Measurements from ENCODE around the gene KRTAP13-4. TPM values are rescaled to one million over a fixed set of nuclear protein-coding genes. Genes with fewer than 3 reads are reported as not detected.

The KRTAP13-4 gene
- polyA plus RNA-seq, 2 of the 4 experiments (the other 2 are of a cell fraction) = not detected

- H3K4me3 ChIP-seq = no peak overlapping the region
- WGBS (ENCODE audit: missing lambda C conversion rate) = 9% methylated on average over 3 of the region's 3 CpGs
- ChIA-PET POLR2A (no interaction called here), CTCF (interaction anchor here (2.0 kb wide), 1 partner anchor 15 kb away, joined by 4 read pairs; no protein-coding TSS in a partner anchor)
- TF ChIP-seq USF2 (IDR thresholded peaks at IDR 0.05) = no peak
- TF ChIP-seq CHD2 (IDR thresholded peaks at IDR 0.05; ENCODE audit: low read length, partially characterized antibody) = no peak
- H3K4me1 ChIP-seq = no peaks in the 10 kb centered on the region
- FAIRE-seq (no peak), DNase-seq (ENCODE audit: low read depth in 1 of 2, low spot score in 1 of 2) (no peak), ATAC-seq (no peak)
- H3K4me2 ChIP-seq = no peak overlapping the region
- no peak overlapping the region for H3K27ac ChIP-seq
- no peaks in the 10 kb centered on the region for H3K9me3 ChIP-seq
Observed at GRCh38 chr21:30448514-30448913, 18.5 kb downstream of the KRTAP13-4 start.

DNA sequence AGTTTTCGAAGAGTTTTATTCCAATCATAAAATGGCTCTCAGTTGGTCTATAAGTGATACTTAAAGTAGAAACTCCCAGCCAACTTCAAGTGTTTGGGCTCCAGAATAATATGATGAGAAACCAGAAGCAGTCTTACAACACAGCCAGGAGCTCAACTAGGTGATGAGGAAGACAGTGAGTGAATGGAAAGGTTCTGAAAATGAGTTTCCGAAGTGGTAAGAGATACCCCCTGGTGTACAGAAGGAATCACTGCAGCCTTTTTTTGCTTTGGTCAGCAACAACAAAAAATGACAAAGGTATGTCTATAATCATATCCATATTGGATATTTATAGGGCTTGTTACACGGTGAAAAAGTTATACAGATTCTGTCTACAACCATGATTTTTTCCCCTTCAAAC is 33.7 kb downstream of the KRTAP13-4 start:
- Histone ChIP-seq H3K9me3 (no peaks in the 10 kb centered on the region), H3K4me2 (no peak overlapping the region), H3K27ac (no peak overlapping the region), H3K4me1 (no peaks in the 10 kb centered on the region), H3K4me3 (no peak overlapping the region)
- 6% methylated on average over 3 of the region's 3 CpGs for WGBS (ENCODE audit: missing lambda C conversion rate)
- FAIRE-seq = no peak
- TF ChIP-seq MAFK (IDR thresholded peaks at IDR 0.05; ENCODE audit: partially characterized antibody) (peak; percentile 77), E2F6 (IDR thresholded peaks at IDR 0.05; ENCODE audit: borderline replicate concordance, low read depth) (no peak)
- peak in 1 of 2 experiments; percentile 1 for DNase-seq (ENCODE audit: low read depth in 1 of 2, low spot score in 1 of 2)
- POLR2A ChIA-PET = no interaction called here
- CTCF ChIA-PET = interaction anchor here (1.5 kb wide), 1 partner anchor 16 kb away, joined by 3 read pairs; the partner anchor contains the start of gene KRTAP19-1
- ATAC-seq = no peak

DNA sequence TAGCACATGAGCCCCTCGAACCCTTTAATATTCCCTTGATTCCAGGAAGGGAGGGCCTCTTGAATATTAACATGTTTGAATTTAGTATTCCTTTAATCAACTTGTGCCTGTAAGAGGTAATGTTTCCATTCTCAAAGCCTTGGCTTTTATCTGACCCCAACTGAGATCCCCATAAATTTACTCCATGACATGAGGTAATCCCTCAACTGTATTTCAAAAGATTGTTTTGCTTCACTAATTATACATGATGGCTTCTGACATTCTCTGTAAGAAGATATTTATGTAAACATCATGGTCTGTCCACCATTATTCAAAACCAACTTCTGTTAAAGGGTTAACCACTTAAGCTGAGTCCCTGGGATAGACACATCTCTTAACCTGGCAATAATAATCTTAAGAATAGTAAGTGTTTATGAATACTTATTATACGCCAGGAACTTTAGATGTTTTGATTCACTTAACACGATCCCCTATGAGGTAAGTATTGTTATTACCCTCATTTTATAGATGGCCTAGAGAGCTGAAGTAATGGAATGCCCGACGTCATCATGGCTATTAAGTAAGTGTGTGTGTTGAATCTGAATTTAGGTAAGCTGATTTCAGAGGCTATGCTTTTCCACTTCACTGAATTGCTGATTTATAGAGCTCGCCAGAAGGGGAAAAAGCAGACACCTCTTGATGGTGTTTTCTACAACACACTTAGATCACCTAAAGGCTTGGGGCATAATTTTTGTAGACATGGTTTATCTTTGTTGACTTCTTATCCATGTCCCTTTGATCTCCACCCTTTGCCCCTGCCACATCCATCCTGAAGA is 39.1 kb downstream of the KRTAP13-4 start:
- H3K4me2 ChIP-seq = no peak overlapping the region
- H3K27ac ChIP-seq = no peak overlapping the region
- TF ChIP-seq EP300 (IDR thresholded peaks at IDR 0.05) (no peak), POLR2AphosphoS2 (conservative IDR thresholded peaks at IDR 0.05; ENCODE audit: low read length) (no peak), HOXB13 (CRISPR knock-in tag; IDR thresholded peaks at IDR 0.05; ENCODE audit: low read depth) (no peak)
- CTCF ChIA-PET = no interaction called here
- FAIRE-seq (no peak), DNase-seq (ENCODE audit: low read depth in 1 of 2, low spot score in 1 of 2) (no peak), ATAC-seq (no peak)
- H3K4me3 ChIP-seq = no peak overlapping the region
- WGBS (ENCODE audit: missing lambda C conversion rate) = 0% methylated on average over 6 of the region's 6 CpGs
- no peaks in the 10 kb centered on the region for H3K9me3 ChIP-seq
- H3K4me1 ChIP-seq = no peaks in the 10 kb centered on the region
- POLR2A ChIA-PET = no interaction called here

DNA sequence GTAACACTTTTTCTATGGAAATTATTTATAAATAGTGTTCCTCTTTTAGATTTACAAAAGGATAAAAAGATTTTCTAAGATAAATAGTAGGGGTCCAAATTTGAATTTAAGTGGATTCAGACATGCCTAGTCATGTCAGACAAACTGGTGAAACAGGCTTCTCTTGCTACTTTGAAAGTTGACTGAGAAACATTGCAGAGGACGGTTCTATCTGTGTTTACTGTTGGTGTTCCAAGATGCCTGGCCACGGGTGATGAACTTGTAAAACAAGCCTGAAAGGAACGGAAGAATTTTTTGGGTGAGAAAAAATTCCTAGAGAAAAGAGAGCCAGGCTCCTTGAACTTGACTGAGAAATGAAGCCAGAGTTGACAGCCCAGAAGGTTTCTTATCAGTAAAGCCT is 48.0 kb downstream of the KRTAP13-4 start:
- ChIA-PET POLR2A (no interaction called here), CTCF (no interaction called here)
- Histone ChIP-seq H3K4me2 (no peak overlapping the region), H3K27ac (no peak overlapping the region), H3K9me3 (no peaks in the 10 kb centered on the region), H3K4me1 (no peaks in the 10 kb centered on the region), H3K4me3 (no peak overlapping the region)
- no peak for DNase-seq (ENCODE audit: low read depth in 1 of 2, low spot score in 1 of 2)
- no peak for ATAC-seq
- WGBS (ENCODE audit: missing lambda C conversion rate) = 0% methylated on average over 3 of the region's 3 CpGs
- no peak for FAIRE-seq
- TF ChIP-seq, protein P1, sequence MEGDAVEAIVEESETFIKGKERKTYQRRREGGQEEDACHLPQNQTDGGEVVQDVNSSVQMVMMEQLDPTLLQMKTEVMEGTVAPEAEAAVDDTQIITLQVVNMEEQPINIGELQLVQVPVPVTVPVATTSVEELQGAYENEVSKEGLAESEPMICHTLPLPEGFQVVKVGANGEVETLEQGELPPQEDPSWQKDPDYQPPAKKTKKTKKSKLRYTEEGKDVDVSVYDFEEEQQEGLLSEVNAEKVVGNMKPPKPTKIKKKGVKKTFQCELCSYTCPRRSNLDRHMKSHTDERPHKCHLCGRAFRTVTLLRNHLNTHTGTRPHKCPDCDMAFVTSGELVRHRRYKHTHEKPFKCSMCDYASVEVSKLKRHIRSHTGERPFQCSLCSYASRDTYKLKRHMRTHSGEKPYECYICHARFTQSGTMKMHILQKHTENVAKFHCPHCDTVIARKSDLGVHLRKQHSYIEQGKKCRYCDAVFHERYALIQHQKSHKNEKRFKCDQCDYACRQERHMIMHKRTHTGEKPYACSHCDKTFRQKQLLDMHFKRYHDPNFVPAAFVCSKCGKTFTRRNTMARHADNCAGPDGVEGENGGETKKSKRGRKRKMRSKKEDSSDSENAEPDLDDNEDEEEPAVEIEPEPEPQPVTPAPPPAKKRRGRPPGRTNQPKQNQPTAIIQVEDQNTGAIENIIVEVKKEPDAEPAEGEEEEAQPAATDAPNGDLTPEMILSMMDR (IDR thresholded peaks at IDR 0.05) = no peak
- TF ChIP-seq E2F6 (IDR thresholded peaks at IDR 0.05; ENCODE audit: borderline replicate concordance, low read depth) (no peak), CBX8 (IDR thresholded peaks at IDR 0.05) (no peak), POLR2AphosphoS2 (conservative IDR thresholded peaks at IDR 0.05; ENCODE audit: low read length) (no peak), RARB (CRISPR knock-in tag; IDR thresholded peaks at IDR 0.05) (no peak), REST (IDR thresholded peaks at IDR 0.05) (no peak), CHD2 (IDR thresholded peaks at IDR 0.05; ENCODE audit: low read length, partially characterized antibody) (no peak), ZSCAN20 (CRISPR knock-in tag; IDR thresholded peaks at IDR 0.05) (no peak), NFE2L2 (conservative IDR thresholded peaks at IDR 0.05; ENCODE audit: low read length) (no peak), NPAS2 (CRISPR knock-in tag; IDR thresholded peaks at IDR 0.05; ENCODE audit: borderline replicate concordance) (no peak), JUN (IDR thresholded peaks at IDR 0.05) (no peak), HMGXB4 (CRISPR knock-in tag; IDR thresholded peaks at IDR 0.05; ENCODE audit: borderline replicate concordance) (no peak), EHF (CRISPR knock-in tag; IDR thresholded peaks at IDR 0.05) (no peak), JUNB (IDR thresholded peaks at IDR 0.05) (no peak)
